GM12873 (cell line): ENCODE data around the gene NOTO.

Source experiments
- CTCF ChIP-seq: IDR thresholded peaks from 2 replicates; pipeline ENCODE4 v1.5.1; 2012; ENCODE audit warnings: low read depth, mild to moderate bottlenecking, moderate library complexity, low read length, control low read depth; ENCODE audit not compliant: insufficient read depth; ENCODE audit errors: missing control alignments

NOTO gene

GRCh38 chr2:73254343-73255006 lies 52.1 kb downstream of the NOTO start:
- TF ChIP-seq CTCF: no peak

GRCh38 chr2:73255007-73255644 lies 52.8 kb downstream of the NOTO start:
- no peak for TF ChIP-seq CTCF

GRCh38 chr2:73255907-73256617 lies 53.7 kb downstream of the NOTO start:
- TF ChIP-seq CTCF: no peak

- TF ChIP-seq CTCF: no peak
Measured at GRCh38 chr2:73256618-73256922, 54.2 kb downstream of the NOTO start.

DNA sequence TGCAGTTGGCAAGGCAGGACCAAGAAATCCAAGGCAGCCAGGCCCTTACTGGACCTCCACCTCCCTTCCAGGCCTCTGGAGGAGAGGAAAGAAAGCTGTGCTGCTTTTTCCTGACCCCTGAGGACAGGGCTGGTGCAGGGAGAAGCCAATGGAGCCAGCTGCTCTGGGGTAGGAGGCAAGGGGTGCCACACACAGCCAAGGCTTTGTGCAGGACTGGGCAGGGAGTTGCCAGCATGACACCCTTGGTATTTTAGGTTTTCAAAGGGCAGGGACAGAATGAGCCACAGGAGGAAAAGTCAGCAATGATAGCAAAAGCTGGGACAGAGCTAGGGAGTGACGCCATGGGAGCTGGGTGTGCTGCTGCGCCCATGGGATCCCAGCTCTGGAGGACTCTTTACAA lies 54.6 kb downstream of the NOTO start:
- no peak for TF ChIP-seq CTCF

DNA sequence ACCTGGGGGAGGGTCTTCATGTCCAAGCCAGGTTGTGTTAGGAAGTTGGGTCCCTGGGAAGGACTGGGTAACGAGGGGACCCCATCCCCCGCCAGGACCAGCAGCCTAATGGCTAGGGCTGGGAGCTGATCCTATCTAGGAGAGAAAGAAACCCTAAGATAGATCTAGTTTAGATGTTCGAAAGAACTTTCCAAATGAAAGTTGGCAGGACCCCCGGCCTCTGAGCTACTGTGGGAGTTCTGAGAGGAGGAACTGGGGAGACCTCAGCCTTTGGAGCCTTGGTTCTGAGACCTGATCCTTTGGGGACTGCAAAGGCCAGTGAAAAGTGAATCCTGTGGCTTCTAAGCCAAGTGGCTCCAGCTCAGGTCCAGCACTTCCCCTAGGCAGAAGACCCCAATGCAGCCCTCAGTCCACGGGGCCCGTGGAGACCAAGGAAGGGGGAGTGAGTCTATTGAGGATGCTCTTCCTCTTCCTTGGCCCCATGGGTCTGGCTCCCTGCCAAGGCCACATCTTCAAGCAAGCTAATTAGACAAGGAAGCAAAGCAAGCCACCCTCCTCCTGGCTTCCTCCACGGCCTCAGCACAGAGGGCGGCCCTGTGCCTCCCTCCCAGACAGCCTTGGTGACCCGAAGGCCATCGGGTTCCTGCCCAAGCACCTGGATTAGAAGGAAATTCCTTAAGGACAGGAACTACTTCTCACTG lies 55.2 kb downstream of the NOTO start:
- TF ChIP-seq CTCF: no peak
